Ascending aorta (tissue), 2 donors: Measurements from ENCODE around the gene TMTC2. TPM values are rescaled to one million over a fixed set of nuclear protein-coding genes. Genes with fewer than 3 reads are reported as not detected.
"Not testable (repeated sequence)": the region's sequence is repeated elsewhere in the genome, so short reads cannot be mapped to it uniquely, and the experiment has no call there.

Experiments
- DNase-seq, 2 donors: peaks; one replicate each; pipeline ENCODE4 v3.0.0-alpha.2; 2019; ENCODE audit warnings: low spot score in 2 of 2
- H3K27ac ChIP-seq, 2 donors: fragments of 200-600 bp; sonication (generic); one replicate each; pipeline ENCODE4 v1.5.1; 2016 to 2017; ENCODE audit warnings: mild to moderate bottlenecking in 1 of 2
- H3K27me3 ChIP-seq: fragments of 200-600 bp; sonication (generic); one replicate; pipeline ENCODE4 v1.5.1; 2017
- H3K36me3 ChIP-seq, 2 donors: fragments of 200-600 bp; sonication (generic); one replicate each; pipeline ENCODE4 v1.5.1; 2016
- H3K4me1 ChIP-seq, 2 donors: fragments of 200-600 bp; sonication (generic); one replicate each; pipeline ENCODE4 v1.5.1; 2016 to 2017; ENCODE audit warnings: mild to moderate bottlenecking in 1 of 2
- H3K4me3 ChIP-seq, 2 donors: fragments of 200-600 bp; sonication (generic); one replicate each; pipeline ENCODE4 v1.5.1; 2016 to 2017; ENCODE audit warnings: mild to moderate bottlenecking in 1 of 2
- H3K9me3 ChIP-seq, 2 donors: fragments of 200-600 bp; sonication (generic); one replicate each; pipeline ENCODE4 v1.5.1; 2016
- intact Hi-C: fragments of 100-400 bp; cut with DNase I; formaldehyde crosslinking; loops from one replicate; pipeline ENCODE4 v1.15.1; 2023
- total RNA-seq: library from RNA; depleted of rRNA; stranded (reverse); fragments of >200 nt; gene quantifications from one replicate; pipeline ENCODE4 v1.1.0, GENCODE V29; 2016
- TF ChIP-seq, protein P1 (sequence below), 3 experiments: fragments of 200-600 bp in 2 of 3; fragments of 450-650 bp in 1 of 3; sonication (generic) in 2 of 3; IDR thresholded peaks; one replicate each; pipeline ENCODE4 v1.5.1; 2016 to 2019; ENCODE audit warnings: antibody characterized with exemption in 3 of 3, mild to moderate bottlenecking in 1 of 3, moderate library complexity in 1 of 3

TMTC2 gene
- total RNA-seq, 1 donor from 2014 or later: 6.8 TPM

DNA sequence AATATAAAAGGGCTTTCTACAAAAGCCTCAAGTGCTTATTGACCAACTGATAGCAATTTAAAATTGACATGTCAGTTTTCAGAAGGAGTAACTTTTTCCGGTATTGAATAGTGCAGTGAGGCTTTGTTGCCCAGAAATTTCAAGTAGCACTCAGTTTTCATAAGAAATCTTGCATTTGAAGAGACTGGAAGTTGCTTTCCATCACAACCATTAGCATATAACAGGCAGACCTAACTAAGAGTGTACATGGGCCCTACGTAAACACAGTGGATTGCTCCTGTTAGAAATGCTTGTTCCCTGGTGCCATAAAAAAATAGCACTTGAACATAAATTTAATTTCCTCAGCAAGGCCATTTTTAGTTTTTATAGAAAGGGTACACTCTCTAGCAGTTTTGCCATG, 117.9 kb downstream of the TMTC2 start:
- H3K27me3 ChIP-seq: no peaks in the 10 kb centered on the region
- H3K36me3 ChIP-seq: no peaks in the 10 kb centered on the region
- no peaks in the 10 kb centered on the region for H3K9me3 ChIP-seq
- no peaks in the 10 kb centered on the region for H3K4me1 ChIP-seq
- intact Hi-C loops: no loop called here
- DNase-seq: no peak
- H3K4me3 ChIP-seq: no peak overlapping the region
- TF ChIP-seq, protein P1, sequence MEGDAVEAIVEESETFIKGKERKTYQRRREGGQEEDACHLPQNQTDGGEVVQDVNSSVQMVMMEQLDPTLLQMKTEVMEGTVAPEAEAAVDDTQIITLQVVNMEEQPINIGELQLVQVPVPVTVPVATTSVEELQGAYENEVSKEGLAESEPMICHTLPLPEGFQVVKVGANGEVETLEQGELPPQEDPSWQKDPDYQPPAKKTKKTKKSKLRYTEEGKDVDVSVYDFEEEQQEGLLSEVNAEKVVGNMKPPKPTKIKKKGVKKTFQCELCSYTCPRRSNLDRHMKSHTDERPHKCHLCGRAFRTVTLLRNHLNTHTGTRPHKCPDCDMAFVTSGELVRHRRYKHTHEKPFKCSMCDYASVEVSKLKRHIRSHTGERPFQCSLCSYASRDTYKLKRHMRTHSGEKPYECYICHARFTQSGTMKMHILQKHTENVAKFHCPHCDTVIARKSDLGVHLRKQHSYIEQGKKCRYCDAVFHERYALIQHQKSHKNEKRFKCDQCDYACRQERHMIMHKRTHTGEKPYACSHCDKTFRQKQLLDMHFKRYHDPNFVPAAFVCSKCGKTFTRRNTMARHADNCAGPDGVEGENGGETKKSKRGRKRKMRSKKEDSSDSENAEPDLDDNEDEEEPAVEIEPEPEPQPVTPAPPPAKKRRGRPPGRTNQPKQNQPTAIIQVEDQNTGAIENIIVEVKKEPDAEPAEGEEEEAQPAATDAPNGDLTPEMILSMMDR (IDR thresholded peaks at IDR 0.05): no peak
- no peak overlapping the region for H3K27ac ChIP-seq

DNA sequence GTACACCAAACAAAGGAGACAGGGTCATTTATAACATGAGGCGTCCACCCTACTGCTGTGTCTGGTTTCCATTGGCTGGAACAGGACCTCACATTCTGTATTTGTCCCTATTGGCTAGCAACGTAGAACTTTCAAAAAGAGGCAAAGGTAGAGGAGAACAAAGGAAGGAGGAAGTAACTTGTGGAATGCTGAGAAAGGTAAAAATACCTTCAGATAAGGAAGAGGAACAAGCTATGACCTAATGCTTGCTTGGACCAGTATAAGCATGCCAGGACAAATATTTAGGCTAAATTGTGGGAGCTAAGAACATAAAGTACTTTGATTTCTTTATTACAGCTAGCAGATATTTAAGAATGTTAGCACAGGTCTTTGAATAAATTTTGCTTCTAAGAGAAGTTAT, 118.3 kb downstream of the TMTC2 start:
- intact Hi-C loops, H3K4me1 ChIP-seq, H3K27ac ChIP-seq: not testable (repeated sequence)

DNA sequence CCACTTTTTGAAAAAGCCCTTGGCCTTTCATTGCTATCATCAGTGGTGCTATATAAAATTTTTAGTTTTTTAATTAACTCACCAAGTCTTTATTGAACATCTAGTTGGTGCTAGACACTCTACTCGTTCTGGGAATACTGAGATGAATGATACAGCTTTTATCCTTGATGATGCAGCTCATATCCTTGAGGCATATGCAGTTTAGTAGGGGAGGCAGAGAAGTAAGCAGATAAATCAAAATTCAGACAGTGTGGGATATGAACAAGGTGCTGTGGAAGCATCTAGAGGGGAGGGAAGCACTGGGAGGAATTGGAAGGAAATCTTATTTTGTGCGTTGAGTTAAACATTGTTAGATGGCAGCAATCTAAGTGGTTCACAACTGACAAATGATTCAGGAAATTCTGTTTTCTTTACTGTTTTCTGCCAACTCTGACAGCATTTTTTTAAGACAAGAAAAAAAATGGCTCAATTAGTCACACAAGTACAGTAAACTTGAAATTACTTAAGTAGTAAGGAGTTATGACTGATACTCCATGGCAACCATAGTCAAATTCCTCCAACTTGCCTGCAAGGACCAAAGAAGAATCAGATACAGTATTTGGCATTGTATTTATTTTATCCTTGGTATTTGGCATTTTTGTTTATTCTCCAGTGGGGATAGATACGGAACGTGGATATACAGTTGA, 119.2 kb downstream of the TMTC2 start:
- no peaks in the 10 kb centered on the region for H3K9me3 ChIP-seq
- DNase-seq: no peak
- TF ChIP-seq, protein P1 (IDR thresholded peaks at IDR 0.05): no peak
- no peaks in the 10 kb centered on the region for H3K27me3 ChIP-seq
- H3K4me3 ChIP-seq: no peak overlapping the region
- intact Hi-C loops: no loop called here
- no peaks in the 10 kb centered on the region for H3K4me1 ChIP-seq
- no peak overlapping the region for H3K27ac ChIP-seq
- no peaks in the 10 kb centered on the region for H3K36me3 ChIP-seq

More for the DNA sequence above, 118.3 kb downstream of the TMTC2 start:
- H3K9me3 ChIP-seq, H3K36me3 ChIP-seq, H3K4me3 ChIP-seq, H3K27me3 ChIP-seq, DNase-seq: not testable (repeated sequence)

DNA sequence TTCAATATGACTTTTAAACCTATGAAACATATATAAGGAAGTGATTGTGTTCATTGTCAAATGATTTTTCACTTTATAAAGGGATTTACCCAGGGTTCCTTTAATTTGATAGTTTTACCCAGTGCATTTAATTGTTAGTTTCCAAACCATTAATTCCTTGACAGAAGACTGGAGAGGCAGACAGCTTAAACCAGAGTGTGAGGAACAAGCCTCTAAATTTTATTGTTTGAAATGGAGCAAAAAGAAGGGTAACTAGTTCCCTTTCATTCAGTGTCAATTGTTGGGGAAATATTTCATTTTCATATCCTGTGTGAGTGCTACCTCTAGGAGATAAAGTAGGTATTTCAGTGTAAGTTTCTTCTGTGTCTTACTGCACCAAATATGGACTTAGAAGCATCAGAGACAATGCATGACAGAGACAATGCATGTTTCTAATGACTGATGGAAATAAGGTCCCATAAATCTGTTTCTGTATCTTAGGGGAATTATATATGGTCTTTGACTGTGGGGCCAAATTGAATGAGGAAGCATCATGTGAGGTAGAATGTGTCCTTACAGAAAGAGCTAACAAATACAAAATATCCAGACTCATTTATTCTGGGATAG, 120.5 kb downstream of the TMTC2 start:
- H3K9me3 ChIP-seq: no peaks in the 10 kb centered on the region
- H3K4me3 ChIP-seq: no peak overlapping the region
- no peak for DNase-seq
- intact Hi-C loops: no loop called here
- H3K36me3 ChIP-seq: no peaks in the 10 kb centered on the region
- no peaks in the 10 kb centered on the region for H3K4me1 ChIP-seq
- TF ChIP-seq, protein P1 (IDR thresholded peaks at IDR 0.05): no peak
- no peak overlapping the region for H3K27ac ChIP-seq
- H3K27me3 ChIP-seq: no peaks in the 10 kb centered on the region

DNA sequence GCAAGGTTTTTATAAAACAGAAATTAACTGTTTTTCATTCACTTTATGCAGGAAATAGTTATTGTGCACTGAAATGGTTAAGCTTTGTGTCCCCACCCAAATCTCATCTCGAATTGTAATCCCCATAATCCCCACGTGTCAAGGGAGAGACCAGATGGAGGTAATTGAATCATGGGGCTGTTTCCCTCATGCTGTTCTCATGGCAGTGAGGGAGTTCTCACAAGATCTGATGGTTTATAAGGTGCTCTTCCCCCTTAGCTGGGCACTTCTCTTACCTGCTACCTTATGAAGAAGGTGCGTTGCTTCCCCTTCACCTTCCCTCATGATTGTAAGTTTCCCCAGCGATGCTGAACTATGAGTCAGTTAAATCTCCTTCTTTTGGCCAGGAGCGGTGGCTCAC, 123.9 kb downstream of the TMTC2 start:
- DNase-seq: no peak
- H3K27me3 ChIP-seq: no peaks in the 10 kb centered on the region
- TF ChIP-seq, protein P1 (IDR thresholded peaks at IDR 0.05): no peak
- H3K9me3 ChIP-seq: no peaks in the 10 kb centered on the region
- H3K4me1 ChIP-seq: no peaks in the 10 kb centered on the region
- H3K27ac ChIP-seq: no peak overlapping the region
- intact Hi-C loops: no loop called here
- H3K36me3 ChIP-seq: no peaks in the 10 kb centered on the region
- no peak overlapping the region for H3K4me3 ChIP-seq

DNA sequence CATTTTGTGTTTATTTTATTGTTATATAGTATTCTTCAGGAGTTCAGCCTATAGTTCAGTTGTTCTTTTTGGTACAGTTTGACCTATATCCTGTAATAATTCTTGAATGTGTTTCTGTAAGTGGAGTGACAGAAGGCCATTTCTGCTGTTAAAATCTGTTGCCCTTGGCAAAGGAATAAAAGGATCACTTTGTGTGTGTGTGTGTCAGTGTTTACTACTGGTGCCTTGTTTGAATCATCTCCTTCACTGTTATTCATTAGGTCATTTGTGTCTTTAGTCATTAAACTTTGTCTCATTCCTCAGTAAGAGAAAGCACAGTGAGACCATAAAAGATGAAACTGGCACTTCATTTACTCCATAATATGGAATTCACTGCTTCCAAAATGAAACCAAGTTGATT, 130.7 kb downstream of the TMTC2 start:
- Histone ChIP-seq H3K4me3 (no peak overlapping the region), H3K27ac (no peak overlapping the region), H3K36me3 (no peaks in the 10 kb centered on the region), H3K27me3 (no peaks in the 10 kb centered on the region), H3K4me1 (no peaks in the 10 kb centered on the region), H3K9me3 (no peaks in the 10 kb centered on the region)
- no peak for DNase-seq
- TF ChIP-seq, protein P1 (IDR thresholded peaks at IDR 0.05): no peak
- intact Hi-C loops: no loop called here
